CD14-positive monocyte (primary cell): ENCODE data around the gene KIF4B. TPM values are rescaled to one million over a fixed set of nuclear protein-coding genes. Genes with fewer than 3 reads are reported as not detected.

ENCODE experiments used
- DNase-seq, 3 donors: peaks; one replicate each; pipeline ENCODE4 v3.0.0-alpha.2; 2011 to 2022
- H2AFZ ChIP-seq: 2 replicates; pipeline ENCODE4 v1.6.0; 2012; ENCODE audit warnings: mild to moderate bottlenecking, low read depth, low read length, inconsistent platforms; ENCODE audit not compliant: insufficient read depth, poor library complexity, severe bottlenecking
- H3K27ac ChIP-seq, 2 donors: 1 replicate in 1 of 2; 2 replicates in 1 of 2; pipeline ENCODE4 v1.5.1; 2012 to 2013; ENCODE audit warnings: low read length in 2 of 2, control low read depth in 1 of 2, inconsistent platforms in 1 of 2, low read depth in 1 of 2, mild to moderate bottlenecking in 1 of 2
- H3K27me3 ChIP-seq, 2 donors: one replicate each; pipeline versions ENCODE4 v1.6.0 to v1.6.1; 2011 to 2013; ENCODE audit warnings: low read length in 2 of 2; ENCODE audit not compliant: control insufficient read depth in 2 of 2, insufficient read depth in 2 of 2
- H3K36me3 ChIP-seq, 2 donors: replicated peaks in 1 of 2; 1 replicate in 1 of 2; 2 replicates in 1 of 2; pipeline versions ENCODE4 v1.5.1 to v1.6.1; 2012 to 2013; ENCODE audit warnings: low read length in 2 of 2, control low read depth in 1 of 2, inconsistent platforms in 1 of 2, mild to moderate bottlenecking in 1 of 2; ENCODE audit not compliant: insufficient read depth in 2 of 2, control insufficient read depth in 1 of 2
- H3K4me1 ChIP-seq, 2 donors: 1 replicate in 1 of 2; 2 replicates in 1 of 2; pipeline versions ENCODE4 v1.5.1 to v1.6.1; 2012 to 2013; ENCODE audit warnings: low read length in 2 of 2, control low read depth in 1 of 2, inconsistent platforms in 1 of 2, mild to moderate bottlenecking in 1 of 2, moderate library complexity in 1 of 2; ENCODE audit not compliant: insufficient read depth in 2 of 2, control insufficient read depth in 1 of 2
- H3K4me2 ChIP-seq: replicated peaks from 2 replicates; pipeline ENCODE3; 2012; ENCODE audit warnings: low read length, moderate library complexity, mild to moderate bottlenecking; ENCODE audit not compliant: poor library complexity, severe bottlenecking; ENCODE audit errors: extremely low read depth
- H3K4me3 ChIP-seq, 3 experiments: fragments of 200-600 bp in 1 of 3; sonication (generic) in 1 of 3; replicated peaks in 1 of 3; 1 replicate in 2 of 3; 2 replicates in 1 of 3; pipeline ENCODE4 v1.5.1; 2011 to 2013; ENCODE audit warnings: low read length in 3 of 3, mild to moderate bottlenecking in 3 of 3, control low read depth in 2 of 3, low read depth in 2 of 3, inconsistent platforms in 1 of 3, moderate library complexity in 1 of 3
- H3K79me2 ChIP-seq: 2 replicates; pipeline ENCODE4 v1.6.0; 2012; ENCODE audit warnings: mild to moderate bottlenecking, control low read depth, inconsistent platforms, low read length, moderate library complexity; ENCODE audit not compliant: insufficient read depth
- H3K9ac ChIP-seq: 2 replicates; pipeline ENCODE4 v1.6.0; 2017; ENCODE audit warnings: low read length, mild to moderate bottlenecking; ENCODE audit not compliant: insufficient read depth, poor library complexity, severe bottlenecking
- H3K9me3 ChIP-seq, 2 donors: replicated peaks in 1 of 2; 1 replicate in 1 of 2; 2 replicates in 1 of 2; pipeline versions ENCODE4 v1.5.1 to v1.6.1; 2012 to 2013; ENCODE audit warnings: low read length in 2 of 2, control low read depth in 1 of 2; ENCODE audit not compliant: control insufficient read depth in 1 of 2, insufficient read depth in 1 of 2
- H4K20me1 ChIP-seq: 2 replicates; pipeline ENCODE4 v1.6.0; 2012; ENCODE audit warnings: mild to moderate bottlenecking, low read length, control low read depth, moderate library complexity; ENCODE audit not compliant: insufficient read depth
- H3K27ac Mint-ChIP-seq, 7 donors: one replicate each; pipeline ENCODE4 v1.8.0; 2020; ENCODE audit warnings: mild to moderate bottlenecking in 7 of 7, mixed read lengths in 7 of 7, moderate library complexity in 6 of 7, inconsistent platforms in 2 of 7
- H3K27me3 Mint-ChIP-seq, 3 donors: one replicate each; pipeline ENCODE4 v1.8.0; 2021 to 2022; ENCODE audit warnings: low read depth in 3 of 3, mild to moderate bottlenecking in 3 of 3, mixed read lengths in 3 of 3, moderate library complexity in 3 of 3, inconsistent platforms in 1 of 3
- H3K36me3 Mint-ChIP-seq, 2 donors: one replicate each; pipeline ENCODE4 v1.8.0; 2020; ENCODE audit warnings: mixed read lengths in 2 of 2, inconsistent platforms in 1 of 2, mild to moderate bottlenecking in 1 of 2
- H3K4me1 Mint-ChIP-seq: one replicate; pipeline ENCODE4 v1.8.0; 2020; ENCODE audit warnings: mild to moderate bottlenecking, mixed read lengths
- H3K4me3 Mint-ChIP-seq, 2 donors: one replicate each; pipeline ENCODE4 v1.8.0; 2020; ENCODE audit warnings: mild to moderate bottlenecking in 2 of 2, mixed read lengths in 2 of 2, moderate library complexity in 1 of 2
- H3K9me3 Mint-ChIP-seq, 7 donors: one replicate each; pipeline ENCODE4 v1.8.0; 2020 to 2022; ENCODE audit warnings: mixed read lengths in 7 of 7, mild to moderate bottlenecking in 6 of 7, moderate library complexity in 6 of 7, inconsistent platforms in 2 of 7
- WGBS: methylation state at CpG from one replicate; pipeline ENCODE4 v1.1.5; 2013; ENCODE audit warnings: missing lambda C conversion rate; ENCODE audit not compliant: insufficient coverage; 5-methylcytosine and 5-hydroxymethylcytosine counted together
- intact Hi-C, 2 donors: fragments of 100-400 bp; cut with micrococcal nuclease; formaldehyde crosslinking; loops; one replicate each; pipeline versions ENCODE4 v1.15.0 to v1.15.1; 2023
- polyA plus RNA-seq, 3 donors: library from polyadenylated mRNA; depleted of rRNA in 1 of 3; unstranded in 2 of 3; stranded (reverse) in 1 of 3; fragments of 300-500 nt in 2 of 3; fragments of >200 nt in 1 of 3; fragmentation: Illumina TruSeq in 2 of 3; gene quantifications; 1 replicate in 2 of 3; 2 replicates in 1 of 3; pipeline ENCODE4 v1.2.3, GENCODE V29; 2012 to 2021
- TF ChIP-seq, protein P1 (sequence below): fragments of 200-600 bp; IDR thresholded peaks from one replicate; pipeline ENCODE4 v1.8.0; 2022; ENCODE audit warnings: antibody characterized with exemption, mild to moderate bottlenecking

Gene KIF4B
- polyA plus RNA-seq, 3 donors, result 0.01 TPM; not detected in 2

DNA sequence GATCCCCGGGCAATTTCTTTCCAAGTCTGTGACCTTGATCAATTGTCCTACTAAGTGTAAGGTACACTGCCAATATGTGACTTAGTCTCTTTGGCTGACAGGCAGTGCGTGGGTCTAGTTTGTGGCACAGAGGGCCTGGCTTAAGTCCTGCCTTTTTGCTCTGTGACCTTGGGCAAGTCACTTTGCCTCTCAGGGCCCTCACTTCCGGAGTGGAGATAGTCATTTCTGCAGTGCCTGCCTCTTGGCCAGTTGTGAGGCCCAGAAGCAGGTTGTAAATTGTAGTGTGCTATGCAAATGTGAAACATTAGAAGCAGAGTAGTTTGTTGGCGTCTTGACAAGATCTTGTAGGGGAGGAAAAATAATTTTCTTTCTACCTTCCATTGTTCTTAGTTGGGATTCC is 39.0 kb downstream of the KIF4B start:
- Mint-ChIP-seq H3K4me1 (peaks cover 6% of the 10 kb centered on the region), H3K9me3 (peaks cover 0 to 2% (median 0%) of the 10 kb centered on the region in 7 donors), H3K4me3 (no peak overlapping the region), H3K36me3 (no peaks in the 10 kb centered on the region), H3K27ac (no peak overlapping the region), H3K27me3 (peaks cover 0 to 6% (median 4%) of the 10 kb centered on the region in 3 donors)
- TF ChIP-seq, protein P1, sequence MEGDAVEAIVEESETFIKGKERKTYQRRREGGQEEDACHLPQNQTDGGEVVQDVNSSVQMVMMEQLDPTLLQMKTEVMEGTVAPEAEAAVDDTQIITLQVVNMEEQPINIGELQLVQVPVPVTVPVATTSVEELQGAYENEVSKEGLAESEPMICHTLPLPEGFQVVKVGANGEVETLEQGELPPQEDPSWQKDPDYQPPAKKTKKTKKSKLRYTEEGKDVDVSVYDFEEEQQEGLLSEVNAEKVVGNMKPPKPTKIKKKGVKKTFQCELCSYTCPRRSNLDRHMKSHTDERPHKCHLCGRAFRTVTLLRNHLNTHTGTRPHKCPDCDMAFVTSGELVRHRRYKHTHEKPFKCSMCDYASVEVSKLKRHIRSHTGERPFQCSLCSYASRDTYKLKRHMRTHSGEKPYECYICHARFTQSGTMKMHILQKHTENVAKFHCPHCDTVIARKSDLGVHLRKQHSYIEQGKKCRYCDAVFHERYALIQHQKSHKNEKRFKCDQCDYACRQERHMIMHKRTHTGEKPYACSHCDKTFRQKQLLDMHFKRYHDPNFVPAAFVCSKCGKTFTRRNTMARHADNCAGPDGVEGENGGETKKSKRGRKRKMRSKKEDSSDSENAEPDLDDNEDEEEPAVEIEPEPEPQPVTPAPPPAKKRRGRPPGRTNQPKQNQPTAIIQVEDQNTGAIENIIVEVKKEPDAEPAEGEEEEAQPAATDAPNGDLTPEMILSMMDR, result no peak
- Histone ChIP-seq H4K20me1 (no peaks in the 10 kb centered on the region), H3K27ac (no peak overlapping the region), H3K4me2 (no peak overlapping the region), H3K9me3 (no peaks in the 10 kb centered on the region), H3K4me1 (no peaks in the 10 kb centered on the region), H3K4me3 (no peak overlapping the region), H2AFZ (no peak overlapping the region), H3K9ac (no peak overlapping the region), H3K27me3 (no peaks in the 10 kb centered on the region), H3K36me3 (no peaks in the 10 kb centered on the region), H3K79me2 (no peaks in the 10 kb centered on the region)
- intact Hi-C loops, result no loop called here
- DNase-seq, result no peak
- WGBS, result 87% methylated on average over 3 of the region's 4 CpGs

DNA sequence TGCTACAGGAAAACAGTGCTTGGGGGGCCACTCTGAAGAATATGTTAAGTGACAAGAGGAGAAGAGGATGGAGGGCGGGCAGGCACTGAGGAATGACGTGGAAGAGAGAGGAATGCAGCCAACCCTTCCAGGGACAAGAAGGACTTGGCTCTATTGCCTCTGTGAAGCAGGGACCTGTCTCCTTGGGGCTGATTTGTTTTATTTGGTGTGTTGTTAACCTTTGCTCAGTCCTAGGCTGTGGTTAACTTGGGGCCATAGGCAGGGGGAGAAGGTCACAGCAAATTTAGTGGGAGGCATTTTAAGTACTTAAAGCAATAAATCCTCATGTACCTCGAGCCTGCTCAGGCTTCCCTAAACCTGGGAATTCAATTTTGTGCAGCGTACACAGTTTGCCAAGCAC is 39.9 kb downstream of the KIF4B start:
- no peak overlapping the region for H3K27ac Mint-ChIP-seq
- 76% methylated on average over 4 of the region's 4 CpGs for WGBS

More for the DNA sequence above, 39.9 kb downstream of the KIF4B start:
- no peaks in the 10 kb centered on the region for H3K4me1 ChIP-seq
- no peaks in the 10 kb centered on the region for H3K36me3 Mint-ChIP-seq
- no peak for DNase-seq
- no peak overlapping the region for H3K4me3 Mint-ChIP-seq
- peaks cover 0 to 2% (median 0%) of the 10 kb centered on the region in 7 donors for H3K9me3 Mint-ChIP-seq
- H2AFZ ChIP-seq, result no peak overlapping the region
- intact Hi-C loops, result no loop called here
- H3K27me3 ChIP-seq, result no peaks in the 10 kb centered on the region
- H3K4me3 ChIP-seq, result no peak overlapping the region
- no peaks in the 10 kb centered on the region for H3K36me3 ChIP-seq
- no peak overlapping the region for H3K4me2 ChIP-seq
- H3K27me3 Mint-ChIP-seq, result peaks cover 0 to 6% (median 4%) of the 10 kb centered on the region in 3 donors
- H3K27ac ChIP-seq, result no peak overlapping the region
- H4K20me1 ChIP-seq, result no peaks in the 10 kb centered on the region
- no peak overlapping the region for H3K9ac ChIP-seq
- TF ChIP-seq, protein P1, result no peak
- H3K79me2 ChIP-seq, result no peaks in the 10 kb centered on the region
- no peaks in the 10 kb centered on the region for H3K9me3 ChIP-seq
- peaks cover 6% of the 10 kb centered on the region for H3K4me1 Mint-ChIP-seq
